ENCODE measurements around the gene NUCKS1. TPM values are rescaled to one million over a fixed set of nuclear protein-coding genes. Genes with fewer than 3 reads are reported as not detected.
A peak's percentile ranks its signal among the peaks of the same experiment; 100 is the strongest.

Gene NUCKS1
- total and polyA plus RNA-seq, 2 of the 8 experiments (the other 6 are each of a cell fraction or from before 2014, with no cell fraction given) = 126 to 461 TPM

GRCh38 chr1:205714190-205714905 lies 35.6 kb downstream of the NUCKS1 start:
- Histone ChIP-seq H4K5ac (ENCODE audit: insufficient read length, low read depth, low read length) (no peak overlapping the region), H3K36me3 (ENCODE audit: control insufficient read depth in 2 of 4, insufficient read depth in 4 of 4, low read length in 3 of 4) (peaks cover 9 to 43% (median 36%) of the 10 kb centered on the region in 4 experiments), H3K4me1 (replicated peaks in 1 of 4; ENCODE audit: control insufficient read depth in 3 of 4, insufficient read depth in 4 of 4, low read length in 3 of 4) (peaks cover 0 to 3% (median 1%) of the 10 kb centered on the region in 4 experiments; a peak in 3 of 7 replicates)

More at GRCh38 chr1:205714190-205714905, 35.6 kb downstream of the NUCKS1 start:
- Histone ChIP-seq H3K14ac (ENCODE audit: insufficient read length) (no peak overlapping the region), H2BK5ac (ENCODE audit: low read depth, low read length) (no peak overlapping the region), H3K23ac (ENCODE audit: insufficient read length) (no peak overlapping the region), H3K79me1 (ENCODE audit: low read depth, low read length) (no peaks in the 10 kb centered on the region), H3K4me2 (ENCODE audit: insufficient read depth in 1 of 2, low read depth in 2 of 2, low read length in 2 of 2) (no peak overlapping the region), H3K23me2 (ENCODE audit: low read depth, low read length) (no peaks in the 10 kb centered on the region), H3K56ac (replicated peaks; ENCODE audit: insufficient read length, low read depth, low read length) (no peak overlapping the region), H2BK20ac (ENCODE audit: low read length) (no peak overlapping the region), H3K4ac (replicated peaks; ENCODE audit: insufficient read length, low read depth, low read length) (no peak overlapping the region), H2AFZ (ENCODE audit: low read length) (no peak overlapping the region), H2AK5ac (ENCODE audit: low read depth, low read length) (no peak overlapping the region), H4K20me1 (replicated peaks in 1 of 2; ENCODE audit: control insufficient read depth in 1 of 2, insufficient read depth in 2 of 2, low read length in 2 of 2) (peaks cover 2 to 10% of the 10 kb centered on the region in 2 experiments), H3K18ac (ENCODE audit: extremely low read depth, low read length) (no peak overlapping the region), H3K9me3 (ENCODE audit: insufficient read depth in 2 of 2, low read depth in 1 of 2, low read length in 1 of 2) (no peaks in the 10 kb centered on the region), H3K4me3 (ENCODE audit: extremely low read depth in 1 of 4, insufficient read depth in 2 of 4, low read depth in 3 of 4, low read length in 4 of 4) (no peak overlapping the region), H3K27ac (ENCODE audit: low read depth, low read length) (no peak overlapping the region), H2BK15ac (ENCODE audit: low read length) (no peak overlapping the region), H4K91ac (replicated peaks; ENCODE audit: insufficient read length, low read length) (no peak overlapping the region), H3K9ac (replicated peaks in 1 of 4; ENCODE audit: extremely low read depth in 1 of 4, low read depth in 3 of 4, low read length in 3 of 4) (no peak overlapping the region), H4K8ac (ENCODE audit: extremely low read depth, insufficient read depth, low read length) (no peak overlapping the region), H3K27me3 (replicated peaks in 1 of 4; ENCODE audit: control insufficient read depth in 3 of 4, extremely low read depth in 1 of 4, insufficient read depth in 3 of 4, low read length in 3 of 4) (no peaks in the 10 kb centered on the region), H2BK12ac (ENCODE audit: low read depth, low read length) (no peak overlapping the region), H3K79me2 (ENCODE audit: control insufficient read depth in 1 of 2, insufficient read depth in 2 of 2, low read length in 2 of 2) (no peaks in the 10 kb centered on the region), H2BK120ac (replicated peaks; ENCODE audit: low read depth, low read length) (no peak overlapping the region)
- ChIA-PET CTCF (ENCODE audit: partially characterized antibody) (interaction anchor here (0.9 to 16.4 kb wide), 11 partner anchors 9 to 126 kb away, joined by 3 to 856 read pairs (median 10); partner anchors contain the start of gene SLC45A3), POLR2A (ENCODE audit: partially characterized antibody) (interaction anchor here (0.6 to 17.3 kb wide), 11 partner anchors 10 to 123 kb away, joined by 3 to 241 read pairs (median 7); partner anchors contain the start of genes ELK4 and SLC45A3)
- DNase-seq (ENCODE audit: low read depth in 1 of 2, low spot score in 2 of 2) = no peak
- 93% methylated on average over 5 of the region's 5 CpGs; no CpG with 5 or more reads in 1 of the 2 experiments for WGBS, 2 experiments (ENCODE audit: extremely low coverage in 1 of 2, insufficient coverage in 1 of 2, insufficient read length in 1 of 2, insufficient replicate concordance in 2 of 2, low coverage in 1 of 2, low lambda C conversion rate in 2 of 2, missing lambda C conversion rate in 1 of 2)
- no peak for FAIRE-seq
- TF ChIP-seq POLR2AphosphoS5 (IDR thresholded peaks at IDR 0.05; ENCODE audit: low read depth, low read length) (peak; percentile 62; the same call in 1 of the 2 replicates), FOSL1 (IDR thresholded peaks at IDR 0.05; ENCODE audit: insufficient read depth, low read depth, low read length) (no peak), CHD2 (IDR thresholded peaks at IDR 0.05; ENCODE audit: low read length) (no peak), CREB1 (IDR thresholded peaks at IDR 0.05) (no peak), TEAD4 (IDR thresholded peaks at IDR 0.05; ENCODE audit: low read depth, low read length) (no peak), RAD21 (IDR thresholded peaks at IDR 0.05 in 1 of 2, conservative IDR thresholded peaks at IDR 0.05 in 1 of 2; ENCODE audit: low read depth in 2 of 2, low read length in 2 of 2) (no peak)

Measured in H1 (cell line).